IMR-90 (cell line): ENCODE measurements around the gene RBMS3. TPM values are rescaled to one million over a fixed set of nuclear protein-coding genes. Genes with fewer than 3 reads are reported as not detected.

Experiments
- ATAC-seq: fragments of 200-7000 bp; cut with Tn5 transposase; 2 replicates; pipeline ENCODE4 v1.9.1; 2020; ENCODE audit warnings: low read depth, mild to moderate bottlenecking, moderate library complexity
- BruUV-seq: library from RNA; stranded (reverse); fragments of 400-500 nt; replicated peaks from 2 replicates; lab custom pipeline; 2021; lab: Mats Ljungman, UMichigan
- CTCF ChIA-PET: fragments of 300-600 bp; formaldehyde crosslinking; extraction: SDS; loops from one replicate; lab custom pipeline; 2021; ENCODE audit warnings: antibody characterized with exemption; lab: Yijun Ruan, JAX
- POLR2A ChIA-PET: fragments of 300-600 bp; sonication (Branson Sonifier 250); formaldehyde crosslinking; loops from one replicate; lab custom pipeline; 2022; ENCODE audit warnings: antibody characterized with exemption; ENCODE audit not compliant: unreplicated experiment; lab: Charles Lee
- DNase-seq: peaks from one replicate; pipeline ENCODE4 v3.0.0; 2013
- H2AFZ ChIP-seq: replicated peaks from 2 replicates; pipeline ENCODE3; 2013; ENCODE audit warnings: low read length, mild to moderate bottlenecking; ENCODE audit not compliant: poor library complexity
- H2AK5ac ChIP-seq: 2 replicates; pipeline ENCODE4 v1.6.1; 2013; ENCODE audit warnings: low read depth, low read length, inconsistent platforms
- H2AK9ac ChIP-seq: replicated peaks from 2 replicates; pipeline ENCODE3; 2013; ENCODE audit warnings: mild to moderate bottlenecking, low read depth, low read length, moderate library complexity; ENCODE audit not compliant: poor library complexity
- H2BK120ac ChIP-seq: 2 replicates; pipeline ENCODE4 v1.6.1; 2013; ENCODE audit warnings: low read depth, low read length, inconsistent platforms
- H2BK15ac ChIP-seq: 3 replicates; pipeline ENCODE4 v1.6.1; 2013; ENCODE audit warnings: low read depth, low read length, inconsistent platforms
- H2BK20ac ChIP-seq: 2 replicates; pipeline ENCODE4 v1.6.1; 2013; ENCODE audit warnings: low read depth, mild to moderate bottlenecking, inconsistent platforms, low read length, moderate library complexity
- H2BK5ac ChIP-seq: 2 replicates; pipeline ENCODE4 v1.6.1; 2013; ENCODE audit warnings: mild to moderate bottlenecking, low read depth, low read length, inconsistent platforms; ENCODE audit not compliant: poor library complexity, severe bottlenecking
- H3K14ac ChIP-seq: replicated peaks from 2 replicates; pipeline ENCODE4 v1.6.1; 2013; ENCODE audit warnings: low read depth, low read length, inconsistent platforms
- H3K18ac ChIP-seq: 2 replicates; pipeline ENCODE4 v1.6.1; 2013; ENCODE audit warnings: low read depth, low read length, control low read depth
- H3K23ac ChIP-seq: 2 replicates; pipeline ENCODE4 v1.6.1; 2013; ENCODE audit warnings: low read depth, low read length, inconsistent platforms
- H3K27ac ChIP-seq: 2 replicates; pipeline ENCODE4 v1.5.1; 2013; ENCODE audit warnings: mild to moderate bottlenecking, control low read depth, low read length; ENCODE audit not compliant: insufficient read depth
- H3K27me3 ChIP-seq: 2 replicates; pipeline ENCODE4 v1.6.1; 2013; ENCODE audit warnings: low read length; ENCODE audit not compliant: control insufficient read depth, insufficient read depth
- H3K36me3 ChIP-seq: 2 replicates; pipeline ENCODE4 v1.6.1; 2013; ENCODE audit warnings: low read length, mixed read lengths; ENCODE audit not compliant: control insufficient read depth, insufficient read depth
- H3K4ac ChIP-seq: 2 replicates; pipeline ENCODE4 v1.6.1; 2013; ENCODE audit warnings: low read depth, low read length, inconsistent platforms
- H3K4me1 ChIP-seq: 2 replicates; pipeline ENCODE4 v1.6.1; 2013; ENCODE audit warnings: low read length, mixed read lengths; ENCODE audit not compliant: control insufficient read depth, insufficient read depth
- H3K4me2 ChIP-seq: 2 replicates; pipeline ENCODE4 v1.6.1; 2013; ENCODE audit warnings: low read depth, mild to moderate bottlenecking, control low read depth, low read length, moderate library complexity
- H3K4me3 ChIP-seq: 2 replicates; pipeline ENCODE4 v1.5.1; 2013; ENCODE audit warnings: low read depth, mild to moderate bottlenecking, control low read depth, low read length, moderate library complexity; ENCODE audit not compliant: insufficient read depth
- H3K56ac ChIP-seq: 2 replicates; pipeline ENCODE4 v1.6.1; 2013; ENCODE audit warnings: low read length, inconsistent platforms; ENCODE audit not compliant: insufficient read depth; ENCODE audit errors: extremely low read depth
- H3K79me1 ChIP-seq, 2 experiments: 2 replicates each; pipeline ENCODE4 v1.6.1; 2013; ENCODE audit warnings: low read length in 2 of 2, inconsistent platforms in 1 of 2, low read depth in 1 of 2
- H3K9ac ChIP-seq: 2 replicates; pipeline ENCODE4 v1.6.1; 2013; ENCODE audit warnings: low read depth, low read length, control low read depth
- H3K9me1 ChIP-seq: 2 replicates; pipeline ENCODE4 v1.6.1; 2013; ENCODE audit warnings: low read length, inconsistent platforms; ENCODE audit not compliant: insufficient read depth
- H3K9me3 ChIP-seq: 2 replicates; pipeline ENCODE4 v1.6.1; 2013; ENCODE audit warnings: low read length; ENCODE audit not compliant: control insufficient read depth, insufficient read depth
- H4K20me1 ChIP-seq: 2 replicates; pipeline ENCODE4 v1.6.1; 2013; ENCODE audit warnings: low read length, inconsistent platforms; ENCODE audit not compliant: insufficient read depth
- H4K5ac ChIP-seq: 2 replicates; pipeline ENCODE4 v1.6.1; 2013; ENCODE audit warnings: mild to moderate bottlenecking, low read depth, low read length, control low read depth
- H4K8ac ChIP-seq, 2 experiments: 2 replicates each; pipeline ENCODE4 v1.6.1; 2013; ENCODE audit warnings: low read depth in 2 of 2, low read length in 2 of 2, control low read depth in 1 of 2, inconsistent platforms in 1 of 2
- H4K91ac ChIP-seq: 2 replicates; pipeline ENCODE4 v1.6.1; 2013; ENCODE audit warnings: low read depth, low read length, inconsistent platforms; ENCODE audit not compliant: insufficient read depth
- BHLHE40 ChIP-seq: fragments of 150-350 bp; IDR thresholded peaks from 2 replicates; pipeline ENCODE4 v1.6.1; 2016; ENCODE audit warnings: mild to moderate bottlenecking, low read depth, low read length
- CEBPB ChIP-seq: IDR thresholded peaks from 2 replicates; pipeline ENCODE4 v1.6.1; 2012; ENCODE audit warnings: low read depth, low read length, improper control_type of control experiment
- CHD1 ChIP-seq: IDR thresholded peaks from 2 replicates; pipeline ENCODE4 v1.6.1; 2012; ENCODE audit warnings: low read depth, low read length, improper control_type of control experiment
- FOS ChIP-seq: fragments of 150-350 bp; IDR thresholded peaks from 2 replicates; pipeline ENCODE4 v1.6.1; 2016; ENCODE audit warnings: low read depth, low read length
- MAFK ChIP-seq: IDR thresholded peaks from 2 replicates; pipeline ENCODE4 v1.6.1; 2012; ENCODE audit warnings: low read depth, low read length, improper control_type of control experiment
- MAZ ChIP-seq: IDR thresholded peaks from 2 replicates; pipeline ENCODE4 v1.6.1; 2012; ENCODE audit warnings: low read depth, mild to moderate bottlenecking, low read length, improper control_type of control experiment, moderate library complexity, borderline replicate concordance
- MXI1 ChIP-seq: IDR thresholded peaks from 2 replicates; pipeline ENCODE4 v1.6.1; 2012; ENCODE audit warnings: low read depth, mild to moderate bottlenecking, low read length, moderate library complexity, borderline replicate concordance
- NFE2L2 ChIP-seq: fragments of 150-350 bp; IDR thresholded peaks from 2 replicates; pipeline ENCODE4 v1.6.1; 2016; ENCODE audit warnings: low read depth, mild to moderate bottlenecking, low read length
- POLR2A ChIP-seq: IDR thresholded peaks from 2 replicates; pipeline ENCODE4 v1.6.1; 2012; ENCODE audit warnings: mild to moderate bottlenecking, low read depth, low read length
- RAD21 ChIP-seq: IDR thresholded peaks from 2 replicates; pipeline ENCODE4 v1.6.1; 2012; ENCODE audit warnings: low read length, improper control_type of control experiment
- RCOR1 ChIP-seq: IDR thresholded peaks from 2 replicates; pipeline ENCODE4 v1.6.1; 2012; ENCODE audit warnings: mild to moderate bottlenecking, low read length, improper control_type of control experiment; ENCODE audit not compliant: insufficient replicate concordance
- RFX5 ChIP-seq: IDR thresholded peaks from 2 replicates; pipeline ENCODE4 v1.8.0; 2012; ENCODE audit warnings: low read depth, mild to moderate bottlenecking, low read length, moderate library complexity
- SMC3 ChIP-seq: fragments of 150-350 bp; IDR thresholded peaks from 2 replicates; pipeline ENCODE4 v1.6.1; 2016; ENCODE audit warnings: low read depth, mild to moderate bottlenecking, antibody characterized with exemption, low read length, moderate library complexity
- WGBS, 2 experiments: methylation state at CpG; one replicate each; pipeline versions ENCODE4 v1.1.5 to v1.1.7; 2013; ENCODE audit warnings: missing lambda C conversion rate in 2 of 2; ENCODE audit not compliant: insufficient read length in 1 of 2; ENCODE audit errors: extremely low coverage in 2 of 2; 5-methylcytosine and 5-hydroxymethylcytosine counted together
- dilution Hi-C: fragments of 300-500 bp; cut with HindIII; formaldehyde crosslinking; loops from one replicate; pipeline ENCODE4 v1.14.3; 2018; ENCODE audit warnings: low sequenced_read_pairs; ENCODE audit not compliant: unreplicated experiment
- in situ Hi-C: fragments of 300-500 bp; cut with MboI; formaldehyde crosslinking; loops from 3 replicates; pipeline ENCODE4 v1.14.3; 2019; ENCODE audit warnings: low sequenced_read_pairs, inconsistent platforms, mixed read lengths
- intact Hi-C: fragments of 100-400 bp; cut with micrococcal nuclease; formaldehyde crosslinking; loops from 2 replicates; pipeline ENCODE4 v1.10.0; 2022
- polyA plus RNA-seq, 3 experiments: library from polyadenylated mRNA; depleted of rRNA; stranded (reverse); fragments of >200 nt; gene quantifications; 2 replicates each; pipeline ENCODE4 v1.2.3, GENCODE V29; 2012; ENCODE audit warnings: low replicate concordance in 1 of 3
- total RNA-seq: library from RNA; depleted of rRNA; stranded (reverse); fragments of >200 nt; gene quantifications from 2 replicates; pipeline ENCODE4 v1.2.3, GENCODE V29; 2012
- TF ChIP-seq, protein P1 (sequence below): fragments of 150-350 bp; IDR thresholded peaks from 2 replicates; pipeline ENCODE4 v1.6.1; 2017; ENCODE audit warnings: mild to moderate bottlenecking, antibody characterized with exemption, low read length, low read depth

Gene RBMS3
- total and polyA plus RNA-seq, 2 of the 4 experiments (the other 2 are of a cell fraction), result 15.2 to 127 TPM

DNA sequence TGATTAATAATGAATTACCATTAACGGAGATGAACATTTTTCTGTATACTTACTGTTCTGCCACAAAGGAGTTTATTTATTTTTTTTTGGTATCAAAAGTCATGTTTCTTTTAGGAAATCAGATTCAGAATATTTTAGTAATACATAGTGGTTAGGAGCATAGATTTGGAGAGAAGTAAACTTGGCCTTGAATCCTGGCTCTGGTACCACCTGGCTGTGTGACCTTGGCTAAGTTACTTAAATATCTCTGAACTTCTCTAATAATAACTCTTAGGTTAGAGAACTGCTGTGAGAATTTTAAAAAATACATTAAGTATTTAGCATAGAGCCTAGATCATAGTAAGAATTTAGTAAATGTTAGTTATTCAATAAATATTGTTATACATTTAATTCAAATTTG, 309.1 kb downstream of the RBMS3 start:
- DNase-seq, result no peak
- BruUV-seq, result no TSS peak
- Histone ChIP-seq H4K5ac (no peak overlapping the region), H2AK5ac (no peak overlapping the region), H2BK20ac (no peak overlapping the region), H2AFZ (no peak overlapping the region), H3K23ac (no peak overlapping the region), H3K4me2 (no peak overlapping the region), H2BK15ac (no peak overlapping the region), H3K9ac (no peak overlapping the region), H2BK5ac (no peak overlapping the region), H3K27me3 (no peaks in the 10 kb centered on the region), H4K91ac (no peak overlapping the region), H4K8ac (no peak overlapping the region), H3K4ac (no peak overlapping the region), H2BK120ac (no peak overlapping the region), H2AK9ac (no peak overlapping the region), H3K9me1 (no peaks in the 10 kb centered on the region), H3K18ac (no peak overlapping the region), H4K20me1 (no peaks in the 10 kb centered on the region), H3K56ac (no peak overlapping the region), H3K4me1 (no peaks in the 10 kb centered on the region), H3K36me3 (no peaks in the 10 kb centered on the region), H3K4me3 (no peak overlapping the region), H3K9me3 (no peaks in the 10 kb centered on the region), H3K14ac (no peak overlapping the region), H3K27ac (no peak overlapping the region), H3K79me1 (peaks cover 6 to 8% of the 10 kb centered on the region in 2 experiments; a peak in 2 of 4 replicates)
- TF ChIP-seq BHLHE40 (no peak), RCOR1 (no peak), POLR2A (no peak), MXI1 (no peak), SMC3 (no peak), MAFK (no peak), RAD21 (no peak), MAZ (no peak), CEBPB (no peak), CHD1 (no peak), RFX5 (no peak), NFE2L2 (no peak), FOS (no peak)
- TF ChIP-seq, protein P1, sequence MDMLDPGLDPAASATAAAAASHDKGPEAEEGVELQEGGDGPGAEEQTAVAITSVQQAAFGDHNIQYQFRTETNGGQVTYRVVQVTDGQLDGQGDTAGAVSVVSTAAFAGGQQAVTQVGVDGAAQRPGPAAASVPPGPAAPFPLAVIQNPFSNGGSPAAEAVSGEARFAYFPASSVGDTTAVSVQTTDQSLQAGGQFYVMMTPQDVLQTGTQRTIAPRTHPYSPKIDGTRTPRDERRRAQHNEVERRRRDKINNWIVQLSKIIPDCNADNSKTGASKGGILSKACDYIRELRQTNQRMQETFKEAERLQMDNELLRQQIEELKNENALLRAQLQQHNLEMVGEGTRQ, result no peak
- no peak for ATAC-seq
- ChIA-PET CTCF (no interaction called here), POLR2A (interaction anchor here (0.6 kb wide), 1 partner anchor 616 kb away, joined by 3 read pairs; no protein-coding TSS in a partner anchor)
- dilution Hi-C loops (no loop called here), intact Hi-C loops (no loop called here), in situ Hi-C loops (no loop called here)
- WGBS, 2 experiments, result no CpG with 5 or more reads among the region's 1 CpG
